ENCODE results near the gene ATE1.
"Not testable (repeated sequence)": the region's sequence is repeated elsewhere in the genome, so short reads cannot be mapped to it uniquely, and the experiment has no call there.

ATE1 gene

GRCh38 chr10:121699703-121700102 lies 228.1 kb downstream of the ATE1 start:
- in situ Hi-C loops (cut with MboI; ENCODE audit: low sequenced_read_pairs), result not testable (repeated sequence)

GRCh38 chr10:121698902-121699301 lies 228.9 kb downstream of the ATE1 start:
- in situ Hi-C loops (cut with MboI; ENCODE audit: low sequenced_read_pairs), result no loop called here

- in situ Hi-C loops (cut with MboI; ENCODE audit: low sequenced_read_pairs), result no loop called here
Measured at GRCh38 chr10:121698336-121698735, 229.5 kb downstream of the ATE1 start.

- in situ Hi-C loops (cut with MboI; ENCODE audit: low sequenced_read_pairs), result no loop called here
Measured at GRCh38 chr10:121696854-121697253, 231.0 kb downstream of the ATE1 start.

- in situ Hi-C loops (cut with MboI; ENCODE audit: low sequenced_read_pairs), result no loop called here
Measured at GRCh38 chr10:121695731-121696464, 231.9 kb downstream of the ATE1 start.

GRCh38 chr10:121694966-121695643 lies 232.7 kb downstream of the ATE1 start:
- in situ Hi-C loops (cut with MboI; ENCODE audit: low sequenced_read_pairs), result no loop called here

GRCh38 chr10:121694327-121694965 lies 233.4 kb downstream of the ATE1 start:
- in situ Hi-C loops (cut with MboI; ENCODE audit: low sequenced_read_pairs), result no loop called here

- in situ Hi-C loops (cut with MboI; ENCODE audit: low sequenced_read_pairs), result no loop called here
Measured at GRCh38 chr10:121692626-121693025, 235.2 kb downstream of the ATE1 start.

GRCh38 chr10:121690970-121691369 lies 236.9 kb downstream of the ATE1 start:
- in situ Hi-C loops (cut with MboI; ENCODE audit: low sequenced_read_pairs), result no loop called here
